Liver (tissue), 9 donors: Measurements from ENCODE around the gene TKTL2. TPM values are rescaled to one million over a fixed set of nuclear protein-coding genes. Genes with fewer than 3 reads are reported as not detected.

Experiments
- DNase-seq: peaks from one replicate; pipeline ENCODE4 v3.0.0-alpha.2; 2017; ENCODE audit warnings: low spot score
- H3K27ac ChIP-seq, 2 donors: one replicate each; pipeline ENCODE4 v1.7.0; 2013; ENCODE audit warnings: inconsistent platforms in 2 of 2, low read length in 2 of 2, control low read depth in 1 of 2, low read depth in 1 of 2, mild to moderate bottlenecking in 1 of 2
- H3K27me3 ChIP-seq, 4 donors: one replicate each; pipeline versions ENCODE4 v1.6.1 to v1.7.0; 2013; ENCODE audit warnings: low read length in 3 of 4, inconsistent platforms in 1 of 4, mild to moderate bottlenecking in 1 of 4, moderate library complexity in 1 of 4; ENCODE audit not compliant: control insufficient read depth in 4 of 4, insufficient read depth in 4 of 4
- H3K36me3 ChIP-seq, 4 donors: one replicate each; pipeline versions ENCODE4 v1.6.1 to v1.7.0; 2013; ENCODE audit warnings: low read length in 3 of 4, mild to moderate bottlenecking in 3 of 4, low read depth in 1 of 4, moderate library complexity in 1 of 4; ENCODE audit not compliant: control insufficient read depth in 4 of 4, insufficient read depth in 3 of 4
- H3K4me1 ChIP-seq, 4 donors: one replicate each; pipeline versions ENCODE4 v1.6.1 to v1.7.0; 2013; ENCODE audit warnings: low read length in 3 of 4, mild to moderate bottlenecking in 3 of 4, moderate library complexity in 1 of 4; ENCODE audit not compliant: control insufficient read depth in 4 of 4, insufficient read depth in 4 of 4
- H3K4me3 ChIP-seq, 3 donors: one replicate each; pipeline versions ENCODE4 v1.6.1 to v1.7.0; 2013; ENCODE audit warnings: low read length in 3 of 3, control low read depth in 1 of 3, low read depth in 1 of 3, mild to moderate bottlenecking in 1 of 3
- H3K9ac ChIP-seq, 2 donors: one replicate each; pipeline ENCODE4 v1.7.0; 2013; ENCODE audit warnings: low read length in 2 of 2, mild to moderate bottlenecking in 2 of 2, moderate library complexity in 2 of 2, control low read depth in 1 of 2, low read depth in 1 of 2
- H3K9me3 ChIP-seq, 4 donors: one replicate each; pipeline versions ENCODE4 v1.6.1 to v1.7.0; 2013; ENCODE audit warnings: low read length in 3 of 4; ENCODE audit not compliant: control insufficient read depth in 4 of 4
- ATF3 ChIP-seq: IDR thresholded peaks from 2 replicates; pipeline ENCODE4 v1.6.1; 2016; ENCODE audit warnings: antibody characterized with exemption
- CTCF ChIP-seq: fragments of 150-350 bp; IDR thresholded peaks from 2 replicates; pipeline ENCODE4 v1.5.1; 2017; ENCODE audit warnings: improper control_type of control experiment, low read depth, low read length; ENCODE audit not compliant: missing input control
- EGR1 ChIP-seq, 2 donors: IDR thresholded peaks; 2 replicates each; pipeline ENCODE4 v1.6.1; 2016 to 2018; ENCODE audit warnings: antibody characterized with exemption in 2 of 2, low read depth in 2 of 2
- FOXA1 ChIP-seq: IDR thresholded peaks from 2 replicates; pipeline ENCODE4 v1.6.1; 2016; ENCODE audit warnings: antibody characterized with exemption
- FOXA2 ChIP-seq: IDR thresholded peaks from 2 replicates; pipeline ENCODE4 v1.6.1; 2016; ENCODE audit warnings: antibody characterized with exemption
- GABPA ChIP-seq, 2 donors: IDR thresholded peaks in 1 of 2; conservative IDR thresholded peaks in 1 of 2; 2 replicates each; pipeline ENCODE4 v1.6.1; 2016; ENCODE audit warnings: antibody characterized with exemption in 2 of 2, mild to moderate bottlenecking in 1 of 2, moderate library complexity in 1 of 2
- HNF4G ChIP-seq: IDR thresholded peaks from 2 replicates; pipeline ENCODE4 v1.6.1; 2016; ENCODE audit warnings: antibody characterized with exemption
- JUND ChIP-seq, 2 donors: IDR thresholded peaks; 2 replicates each; pipeline ENCODE4 v1.6.1; 2016; ENCODE audit warnings: antibody characterized with exemption in 2 of 2
- NR2F2 ChIP-seq: IDR thresholded peaks from 2 replicates; pipeline ENCODE4 v1.6.1; 2016; ENCODE audit warnings: antibody characterized with exemption
- RAD21 ChIP-seq, 2 donors: IDR thresholded peaks; 2 replicates each; pipeline ENCODE4 v1.6.1; 2016; ENCODE audit warnings: antibody characterized with exemption in 2 of 2, mild to moderate bottlenecking in 2 of 2
- RXRA ChIP-seq, 2 donors: IDR thresholded peaks; 2 replicates each; pipeline ENCODE4 v1.6.1; 2017 to 2018; ENCODE audit warnings: antibody characterized with exemption in 2 of 2, mild to moderate bottlenecking in 1 of 2
- SP1 ChIP-seq: IDR thresholded peaks from 2 replicates; pipeline ENCODE4 v1.6.1; 2018; ENCODE audit warnings: antibody characterized with exemption, mild to moderate bottlenecking
- TAF1 ChIP-seq: conservative IDR thresholded peaks from 2 replicates; pipeline ENCODE4 v1.6.1; 2016; ENCODE audit warnings: antibody characterized with exemption, mild to moderate bottlenecking
- YY1 ChIP-seq: IDR thresholded peaks from 2 replicates; pipeline ENCODE4 v1.6.1; 2016; ENCODE audit warnings: antibody characterized with exemption, mild to moderate bottlenecking
- ZBTB33 ChIP-seq: IDR thresholded peaks from 2 replicates; pipeline ENCODE4 v1.6.1; 2016; ENCODE audit warnings: antibody characterized with exemption
- WGBS: extraction: QIAGEN DNeasy Blood & Tissue Kit; methylation state at CpG from one replicate; pipeline ENCODE4 v1.1.7; 2013; 5-methylcytosine and 5-hydroxymethylcytosine counted together
- polyA plus RNA-seq, 2 donors: library from polyadenylated mRNA; stranded (reverse) in 1 of 2; unstranded in 1 of 2; fragments of 200-250 nt in 1 of 2; fragments of >200 nt in 1 of 2; fragmentation: Nextera tagmentation in 1 of 2; extraction: Ambion mirVana in 1 of 2; gene quantifications; one replicate each; pipeline versions ENCODE4 v1.2.1 to v1.2.3, GENCODE V29; 2013 to 2015
- total RNA-seq, 2 donors: library from RNA; depleted of rRNA; stranded (reverse); fragments of >200 nt; gene quantifications; one replicate each; pipeline ENCODE4 v1.2.3, GENCODE V29; 2014
- TF ChIP-seq, protein P1 (sequence below): IDR thresholded peaks from 2 replicates; pipeline ENCODE4 v1.6.1; 2016; ENCODE audit warnings: antibody characterized with exemption, mild to moderate bottlenecking
- TF ChIP-seq, protein P2 (sequence below): IDR thresholded peaks from 2 replicates; pipeline ENCODE4 v1.6.1; 2016; ENCODE audit warnings: antibody characterized with exemption
- donor health status: healthy.
- donor health status: healthy.
- donor health status: healthy.
- donor health status: healthy.
- donor health status: healthy.

Gene TKTL2
- total and polyA plus RNA-seq, 4 donors = not detected

- 37% methylated on average over 1 of the region's 1 CpG for WGBS
- no peaks in the 10 kb centered on the region for H3K36me3 ChIP-seq
- no peaks in the 10 kb centered on the region for H3K4me1 ChIP-seq
- peaks cover 0 to 2% (median 0%) of the 10 kb centered on the region in 4 donors for H3K27me3 ChIP-seq
- no peaks in the 10 kb centered on the region for H3K9me3 ChIP-seq
- no peak for DNase-seq
- TF ChIP-seq RXRA (IDR thresholded peaks at IDR 0.05) (no peak), RAD21 (IDR thresholded peaks at IDR 0.05) (no peak), EGR1 (IDR thresholded peaks at IDR 0.05; ENCODE audit: low read depth in 2 of 2) (no peak), YY1 (no peak), GABPA (IDR thresholded peaks at IDR 0.05 in 1 of 2, conservative IDR thresholded peaks at IDR 0.05 in 1 of 2) (no peak), FOXA2 (no peak), TAF1 (no peak), FOXA1 (no peak), HNF4G (no peak), NR2F2 (no peak), JUND (IDR thresholded peaks at IDR 0.05) (no peak), ATF3 (no peak), CTCF (no peak)
- TF ChIP-seq, protein P1, sequence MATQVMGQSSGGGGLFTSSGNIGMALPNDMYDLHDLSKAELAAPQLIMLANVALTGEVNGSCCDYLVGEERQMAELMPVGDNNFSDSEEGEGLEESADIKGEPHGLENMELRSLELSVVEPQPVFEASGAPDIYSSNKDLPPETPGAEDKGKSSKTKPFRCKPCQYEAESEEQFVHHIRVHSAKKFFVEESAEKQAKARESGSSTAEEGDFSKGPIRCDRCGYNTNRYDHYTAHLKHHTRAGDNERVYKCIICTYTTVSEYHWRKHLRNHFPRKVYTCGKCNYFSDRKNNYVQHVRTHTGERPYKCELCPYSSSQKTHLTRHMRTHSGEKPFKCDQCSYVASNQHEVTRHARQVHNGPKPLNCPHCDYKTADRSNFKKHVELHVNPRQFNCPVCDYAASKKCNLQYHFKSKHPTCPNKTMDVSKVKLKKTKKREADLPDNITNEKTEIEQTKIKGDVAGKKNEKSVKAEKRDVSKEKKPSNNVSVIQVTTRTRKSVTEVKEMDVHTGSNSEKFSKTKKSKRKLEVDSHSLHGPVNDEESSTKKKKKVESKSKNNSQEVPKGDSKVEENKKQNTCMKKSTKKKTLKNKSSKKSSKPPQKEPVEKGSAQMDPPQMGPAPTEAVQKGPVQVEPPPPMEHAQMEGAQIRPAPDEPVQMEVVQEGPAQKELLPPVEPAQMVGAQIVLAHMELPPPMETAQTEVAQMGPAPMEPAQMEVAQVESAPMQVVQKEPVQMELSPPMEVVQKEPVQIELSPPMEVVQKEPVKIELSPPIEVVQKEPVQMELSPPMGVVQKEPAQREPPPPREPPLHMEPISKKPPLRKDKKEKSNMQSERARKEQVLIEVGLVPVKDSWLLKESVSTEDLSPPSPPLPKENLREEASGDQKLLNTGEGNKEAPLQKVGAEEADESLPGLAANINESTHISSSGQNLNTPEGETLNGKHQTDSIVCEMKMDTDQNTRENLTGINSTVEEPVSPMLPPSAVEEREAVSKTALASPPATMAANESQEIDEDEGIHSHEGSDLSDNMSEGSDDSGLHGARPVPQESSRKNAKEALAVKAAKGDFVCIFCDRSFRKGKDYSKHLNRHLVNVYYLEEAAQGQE = no peak
- no peak overlapping the region for H3K4me3 ChIP-seq
- no peak overlapping the region for H3K27ac ChIP-seq
- no peak overlapping the region for H3K9ac ChIP-seq
Measured at GRCh38 chr4:163482190-163482589, 8.6 kb upstream of the TKTL2 start.

DNA sequence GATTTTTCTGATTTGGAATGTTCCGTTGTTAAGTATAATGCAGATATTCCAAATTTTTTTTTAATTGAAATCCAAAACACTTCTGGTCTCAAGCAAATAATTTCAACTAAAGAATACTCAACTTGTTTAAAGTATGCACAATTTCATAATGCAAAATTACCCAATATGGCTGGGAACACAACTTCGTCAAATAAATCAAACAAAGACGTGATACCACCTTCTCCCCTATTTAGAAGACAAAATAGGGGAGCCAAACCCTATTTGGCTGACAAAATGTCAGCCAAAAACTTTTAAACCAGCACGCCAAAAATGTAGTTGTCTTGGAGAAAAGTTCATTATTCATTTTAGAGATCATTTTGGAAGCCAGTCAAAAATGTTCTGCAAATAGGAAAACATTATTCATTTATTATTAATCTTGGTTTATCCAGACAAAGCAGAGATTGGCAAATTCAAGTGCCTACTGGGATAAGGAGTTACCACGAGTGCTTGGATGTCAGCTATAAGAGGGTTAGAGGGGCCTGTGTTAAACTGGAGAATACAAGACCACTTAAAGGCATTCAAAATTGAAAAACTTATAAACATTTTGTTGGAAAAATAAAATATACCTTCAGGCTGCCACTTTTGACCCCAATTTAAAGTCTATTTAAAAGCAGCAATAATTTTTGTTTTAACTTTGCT, 3.3 kb upstream of the TKTL2 start:
- H3K27me3 ChIP-seq = peaks cover 0 to 4% (median 0%) of the 10 kb centered on the region in 4 donors
- H3K9me3 ChIP-seq = peaks cover 0 to 2% (median under 1%) of the 10 kb centered on the region in 4 donors
- H3K27ac ChIP-seq = no peak overlapping the region
- no peak for DNase-seq
- no peaks in the 10 kb centered on the region for H3K4me1 ChIP-seq
- 76% methylated on average over 5 of the region's 5 CpGs for WGBS
- no peaks in the 10 kb centered on the region for H3K36me3 ChIP-seq
- H3K9ac ChIP-seq = no peak overlapping the region
- H3K4me3 ChIP-seq = no peak overlapping the region
- TF ChIP-seq, protein P1 = no peak
- TF ChIP-seq ATF3 (no peak), JUND (IDR thresholded peaks at IDR 0.05) (no peak), ZBTB33 (no peak), EGR1 (IDR thresholded peaks at IDR 0.05; ENCODE audit: low read depth in 2 of 2) (no peak), RXRA (IDR thresholded peaks at IDR 0.05) (no peak), FOXA1 (no peak), YY1 (no peak), HNF4G (no peak), SP1 (no peak)
- TF ChIP-seq, protein P2, sequence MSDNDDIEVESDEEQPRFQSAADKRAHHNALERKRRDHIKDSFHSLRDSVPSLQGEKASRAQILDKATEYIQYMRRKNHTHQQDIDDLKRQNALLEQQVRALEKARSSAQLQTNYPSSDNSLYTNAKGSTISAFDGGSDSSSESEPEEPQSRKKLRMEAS = no peak
